NCI-H146 (cell line): Measurements from ENCODE around the gene STRBP.
A peak's percentile ranks its signal among the peaks of the same experiment; 100 is the strongest.
"Not testable (repeated sequence)": the region's sequence is repeated elsewhere in the genome, so short reads cannot be mapped to it uniquely, and the experiment has no call there.

Experiments
- DNase-seq: peaks from one replicate; lab custom pipeline; 2025; lab: John Stamatoyannopoulos, UW

STRBP gene

GRCh38 chr9:123268465-123269259 is at the start of gene STRBP:
Gene STRBP, minus strand, starts transcription at chr9:123268586. Its CDS starts 84,452 bp downstream, at chr9:123184134.
- peak; percentile 86 for DNase-seq

- DNase-seq: no peak
Measured at GRCh38 chr9:123316053-123316718, 47.8 kb upstream of the STRBP start.

- DNase-seq: no peak
Measured at GRCh38 chr9:123315635-123316034, 47.2 kb upstream of the STRBP start.

GRCh38 chr9:123314617-123315016 is 46.2 kb upstream of the STRBP start:
- DNase-seq: no peak

- no peak for DNase-seq
Measured at GRCh38 chr9:123312306-123312877, 44.0 kb upstream of the STRBP start.

- no peak for DNase-seq
Measured at GRCh38 chr9:123311250-123311752, 42.9 kb upstream of the STRBP start.

GRCh38 chr9:123310551-123311249 is 42.3 kb upstream of the STRBP start:
- DNase-seq: no peak

GRCh38 chr9:123309611-123310010 is 41.2 kb upstream of the STRBP start:
- DNase-seq: no peak

GRCh38 chr9:123305879-123306278 is 37.5 kb upstream of the STRBP start:
- no peak for DNase-seq

GRCh38 chr9:123304340-123304691 is 35.9 kb upstream of the STRBP start:
- no peak for DNase-seq

GRCh38 chr9:123302348-123303214 is 34.2 kb upstream of the STRBP start:
- no peak for DNase-seq

- DNase-seq: not testable (repeated sequence)
Measured at GRCh38 chr9:123301936-123302335, 33.5 kb upstream of the STRBP start.

- DNase-seq: no peak
Measured at GRCh38 chr9:123300554-123300953, 32.2 kb upstream of the STRBP start.

GRCh38 chr9:123299558-123300126 is 31.3 kb upstream of the STRBP start:
- DNase-seq: no peak

- no peak for DNase-seq
Measured at GRCh38 chr9:123296174-123296573, 27.8 kb upstream of the STRBP start.

- no peak for DNase-seq
Measured at GRCh38 chr9:123291736-123292135, 23.4 kb upstream of the STRBP start.

GRCh38 chr9:123290764-123291163 is 22.4 kb upstream of the STRBP start:
- no peak for DNase-seq

GRCh38 chr9:123287639-123288038 is 19.3 kb upstream of the STRBP start:
- DNase-seq: no peak

- DNase-seq: no peak
Measured at GRCh38 chr9:123286324-123286723, 17.9 kb upstream of the STRBP start.

GRCh38 chr9:123284656-123285055 is 16.3 kb upstream of the STRBP start:
- DNase-seq: no peak

GRCh38 chr9:123283455-123283854 is 15.1 kb upstream of the STRBP start:
- no peak for DNase-seq
